ENCODE results near the gene PPFIBP2. TPM values are rescaled to one million over a fixed set of nuclear protein-coding genes. Genes with fewer than 3 reads are reported as not detected.

PPFIBP2 gene
- total RNA-seq, 2 donors from 2014 or later = 27.5 to 30.6 TPM

GRCh38 chr11:7638710-7639642 is 125.2 kb downstream of the PPFIBP2 start:
- DNase-seq (no peak), ATAC-seq (replicated peaks in 1 of 2) (no peak)
- Mint-ChIP-seq H3K36me3 (ENCODE audit: insufficient read depth in 2 of 2) (peaks cover 2 to 6% of the 10 kb centered on the region in 2 donors), H3K27ac (peak overlapping the region; percentile 55), H3K9me3 (no peaks in the 10 kb centered on the region), H3K4me3 (no peak overlapping the region), H3K4me1 (ENCODE audit: low read depth) (no peaks in the 10 kb centered on the region), H3K27me3 (ENCODE audit: low read depth) (no peaks in the 10 kb centered on the region)

GRCh38 chr11:7639643-7640025 is 125.8 kb downstream of the PPFIBP2 start:
- Mint-ChIP-seq H3K27ac (no peak overlapping the region), H3K36me3 (ENCODE audit: insufficient read depth in 2 of 2) (peaks cover 2 to 4% of the 10 kb centered on the region in 2 donors), H3K4me1 (ENCODE audit: low read depth) (no peaks in the 10 kb centered on the region), H3K27me3 (ENCODE audit: low read depth) (no peaks in the 10 kb centered on the region), H3K4me3 (no peak overlapping the region), H3K9me3 (no peaks in the 10 kb centered on the region)
- no peak for ATAC-seq (replicated peaks in 1 of 2)
- DNase-seq = no peak

- no peak for ATAC-seq (replicated peaks in 1 of 2)
- no peak overlapping the region for H3K4me3 Mint-ChIP-seq
- H3K27me3 Mint-ChIP-seq (ENCODE audit: low read depth) = no peaks in the 10 kb centered on the region
- no peak overlapping the region for H3K27ac Mint-ChIP-seq
- peaks cover 2 to 4% of the 10 kb centered on the region in 2 donors for H3K36me3 Mint-ChIP-seq (ENCODE audit: insufficient read depth in 2 of 2)
- H3K4me1 Mint-ChIP-seq (ENCODE audit: low read depth) = no peaks in the 10 kb centered on the region
- no peaks in the 10 kb centered on the region for H3K9me3 Mint-ChIP-seq
- DNase-seq = no peak
Observed at GRCh38 chr11:7640816-7641215, 127.0 kb downstream of the PPFIBP2 start.

- Mint-ChIP-seq H3K9me3 (no peaks in the 10 kb centered on the region), H3K4me3 (no peak overlapping the region), H3K27me3 (ENCODE audit: low read depth) (no peaks in the 10 kb centered on the region), H3K36me3 (ENCODE audit: insufficient read depth in 2 of 2) (peaks cover 2 to 4% of the 10 kb centered on the region in 2 donors), H3K27ac (no peak overlapping the region), H3K4me1 (ENCODE audit: low read depth) (no peaks in the 10 kb centered on the region)
- ATAC-seq (replicated peaks in 1 of 2) (no peak), DNase-seq (no peak)
Observed at GRCh38 chr11:7642747-7643146, 128.9 kb downstream of the PPFIBP2 start.

GRCh38 chr11:7643314-7643713 is 129.5 kb downstream of the PPFIBP2 start:
- H3K27me3 Mint-ChIP-seq (ENCODE audit: low read depth) = no peaks in the 10 kb centered on the region
- peaks cover 2 to 4% of the 10 kb centered on the region in 2 donors for H3K36me3 Mint-ChIP-seq (ENCODE audit: insufficient read depth in 2 of 2)
- no peaks in the 10 kb centered on the region for H3K4me1 Mint-ChIP-seq (ENCODE audit: low read depth)
- no peaks in the 10 kb centered on the region for H3K9me3 Mint-ChIP-seq
- H3K27ac Mint-ChIP-seq = no peak overlapping the region
- no peak overlapping the region for H3K4me3 Mint-ChIP-seq
- DNase-seq (no peak), ATAC-seq (replicated peaks in 1 of 2) (no peak)

- Mint-ChIP-seq H3K36me3 (ENCODE audit: insufficient read depth in 2 of 2) (peaks cover 2 to 4% of the 10 kb centered on the region in 2 donors), H3K4me1 (ENCODE audit: low read depth) (no peaks in the 10 kb centered on the region), H3K27me3 (ENCODE audit: low read depth) (no peaks in the 10 kb centered on the region), H3K27ac (no peak overlapping the region), H3K4me3 (no peak overlapping the region), H3K9me3 (no peaks in the 10 kb centered on the region)
- DNase-seq (no peak), ATAC-seq (replicated peaks in 1 of 2) (no peak)
Observed at GRCh38 chr11:7645206-7645605, 131.4 kb downstream of the PPFIBP2 start.

GRCh38 chr11:7646866-7647265 is 133.1 kb downstream of the PPFIBP2 start:
- DNase-seq (no peak), ATAC-seq (replicated peaks in 1 of 2) (no peak)
- Mint-ChIP-seq H3K27ac (no peak overlapping the region), H3K36me3 (ENCODE audit: insufficient read depth in 2 of 2) (peaks cover 0 to 2% of the 10 kb centered on the region in 2 donors), H3K9me3 (no peaks in the 10 kb centered on the region), H3K27me3 (ENCODE audit: low read depth) (no peaks in the 10 kb centered on the region), H3K4me1 (ENCODE audit: low read depth) (no peaks in the 10 kb centered on the region), H3K4me3 (no peak overlapping the region)

- Mint-ChIP-seq H3K4me3 (no peak overlapping the region), H3K27me3 (ENCODE audit: low read depth) (no peaks in the 10 kb centered on the region), H3K4me1 (ENCODE audit: low read depth) (no peaks in the 10 kb centered on the region), H3K9me3 (no peaks in the 10 kb centered on the region), H3K36me3 (ENCODE audit: insufficient read depth in 2 of 2) (peaks cover 0 to under 1% of the 10 kb centered on the region in 2 donors), H3K27ac (no peak overlapping the region)
- DNase-seq (no peak), ATAC-seq (replicated peaks in 1 of 2) (no peak)
Observed at GRCh38 chr11:7648264-7648663, 134.5 kb downstream of the PPFIBP2 start.

GRCh38 chr11:7651140-7651551 is 137.3 kb downstream of the PPFIBP2 start:
- Mint-ChIP-seq H3K27me3 (ENCODE audit: low read depth) (no peaks in the 10 kb centered on the region), H3K36me3 (ENCODE audit: insufficient read depth in 2 of 2) (no peaks in the 10 kb centered on the region), H3K9me3 (no peaks in the 10 kb centered on the region), H3K27ac (no peak overlapping the region), H3K4me3 (no peak overlapping the region), H3K4me1 (ENCODE audit: low read depth) (no peaks in the 10 kb centered on the region)
- ATAC-seq (replicated peaks in 1 of 2) (no peak), DNase-seq (no peak)

GRCh38 chr11:7651700-7652099 is 137.9 kb downstream of the PPFIBP2 start:
- Mint-ChIP-seq H3K4me3 (no peak overlapping the region), H3K27me3 (ENCODE audit: low read depth) (no peaks in the 10 kb centered on the region), H3K9me3 (no peaks in the 10 kb centered on the region), H3K36me3 (ENCODE audit: insufficient read depth in 2 of 2) (no peaks in the 10 kb centered on the region), H3K4me1 (ENCODE audit: low read depth) (no peaks in the 10 kb centered on the region), H3K27ac (no peak overlapping the region)
- no peak for DNase-seq
- ATAC-seq (replicated peaks in 1 of 2) = no peak

GRCh38 chr11:7654195-7654705 is 140.5 kb downstream of the PPFIBP2 start:
- H3K9me3 Mint-ChIP-seq = no peaks in the 10 kb centered on the region
- H3K27ac Mint-ChIP-seq = no peak overlapping the region
- DNase-seq = no peak
- peaks cover 0 to 2% of the 10 kb centered on the region in 2 donors for H3K36me3 Mint-ChIP-seq (ENCODE audit: insufficient read depth in 2 of 2)
- no peak overlapping the region for H3K4me3 Mint-ChIP-seq
- peaks cover 6% of the 10 kb centered on the region for H3K4me1 Mint-ChIP-seq (ENCODE audit: low read depth)
- H3K27me3 Mint-ChIP-seq (ENCODE audit: low read depth) = no peaks in the 10 kb centered on the region
- ATAC-seq (replicated peaks in 1 of 2) = no peak

GRCh38 chr11:7655253-7656217 is 141.7 kb downstream of the PPFIBP2 start:
- Mint-ChIP-seq H3K27ac (no peak overlapping the region), H3K9me3 (no peaks in the 10 kb centered on the region), H3K4me3 (no peak overlapping the region), H3K4me1 (ENCODE audit: low read depth) (peaks cover 6% of the 10 kb centered on the region), H3K36me3 (ENCODE audit: insufficient read depth in 2 of 2) (peaks cover 0 to 2% of the 10 kb centered on the region in 2 donors), H3K27me3 (ENCODE audit: low read depth) (no peaks in the 10 kb centered on the region)
- ATAC-seq (replicated peaks in 1 of 2) (no peak), DNase-seq (no peak)

- Mint-ChIP-seq H3K27ac (no peak overlapping the region), H3K36me3 (ENCODE audit: insufficient read depth in 2 of 2) (peaks cover 0 to 2% of the 10 kb centered on the region in 2 donors), H3K27me3 (ENCODE audit: low read depth) (no peaks in the 10 kb centered on the region), H3K4me1 (ENCODE audit: low read depth) (peaks cover 6% of the 10 kb centered on the region), H3K9me3 (no peaks in the 10 kb centered on the region), H3K4me3 (no peak overlapping the region)
- no peak for DNase-seq
- ATAC-seq (replicated peaks in 1 of 2) = no peak
Observed at GRCh38 chr11:7656704-7657103, 142.9 kb downstream of the PPFIBP2 start.

Measured in activated T-cell treated with anti-CD3 and anti-CD28 coated beads, Interleukin-2, amount 50 U/mL, for 72 hours (primary cell).